NCI-H2171 treated with DMSO at 0.1 percent for 48 hours (cell line): ENCODE results near the gene RAB31.

Experiments used
- DNase-seq: peaks from one replicate; lab custom pipeline; 2025; lab: John Stamatoyannopoulos, UW

Gene RAB31

GRCh38 chr18:9737472-9738121 is 29.5 kb downstream of the RAB31 start:
- peak; percentile 13 for DNase-seq

- no peak for DNase-seq
These were observed 30.3 kb downstream of the RAB31 start for GRCh38 chr18:9738266-9738969.

- DNase-seq, result no peak
These were observed 31.4 kb downstream of the RAB31 start for GRCh38 chr18:9739516-9739915.

- no peak for DNase-seq
These were observed 32.0 kb downstream of the RAB31 start for GRCh38 chr18:9740071-9740470.

- no peak for DNase-seq
These were observed 33.3 kb downstream of the RAB31 start for GRCh38 chr18:9741406-9741792.

- DNase-seq, result no peak
These were observed 33.9 kb downstream of the RAB31 start for GRCh38 chr18:9741793-9742523.

GRCh38 chr18:9742524-9743131 is 34.5 kb downstream of the RAB31 start:
- DNase-seq, result no peak

GRCh38 chr18:9743200-9744016 is 35.3 kb downstream of the RAB31 start:
- DNase-seq, result no peak

- DNase-seq, result no peak
These were observed 38.9 kb downstream of the RAB31 start for GRCh38 chr18:9746958-9747357.

- no peak for DNase-seq
These were observed 41.5 kb downstream of the RAB31 start for GRCh38 chr18:9749611-9750010.

- no peak for DNase-seq
These were observed 42.0 kb downstream of the RAB31 start for GRCh38 chr18:9750112-9750511.

GRCh38 chr18:9750606-9751304 is 42.7 kb downstream of the RAB31 start:
- no peak for DNase-seq

- DNase-seq, result no peak
These were observed 43.4 kb downstream of the RAB31 start for GRCh38 chr18:9751371-9752031.

GRCh38 chr18:9753846-9754245 is 45.7 kb downstream of the RAB31 start:
- no peak for DNase-seq

GRCh38 chr18:9755110-9755509 is 47.0 kb downstream of the RAB31 start:
- no peak for DNase-seq

GRCh38 chr18:9755615-9756014 is 47.5 kb downstream of the RAB31 start:
- DNase-seq, result no peak

- DNase-seq, result no peak
These were observed 48.3 kb downstream of the RAB31 start for GRCh38 chr18:9756271-9756932.

GRCh38 chr18:9756933-9757470 is 48.9 kb downstream of the RAB31 start:
- DNase-seq, result no peak

- no peak for DNase-seq
These were observed 49.9 kb downstream of the RAB31 start for GRCh38 chr18:9757827-9758621.
